GM23338 (cell line): ENCODE measurements around the gene RAB3GAP2. TPM values are rescaled to one million over a fixed set of nuclear protein-coding genes. Genes with fewer than 3 reads are reported as not detected.

Source experiments
- ATAC-seq: fragments of 200-7000 bp; cut with Tn5 transposase; 3 replicates; pipeline ENCODE4 v1.9.1; 2020
- DNase-seq: peaks from one replicate; pipeline ENCODE4 v3.0.0-alpha.2; 2015; ENCODE audit warnings: low spot score
- H2AFZ ChIP-seq: fragments of 200-600 bp; sonication (generic); 2 replicates; pipeline ENCODE4 v1.8.0; 2016; ENCODE audit warnings: antibody characterized with exemption, mild to moderate bottlenecking, moderate library complexity
- H3F3A ChIP-seq: fragments of 200-600 bp; sonication (generic); replicated peaks from 2 replicates; pipeline ENCODE4 v1.8.0; 2017; ENCODE audit warnings: antibody characterized with exemption, mixed run types, low read depth
- H3K27ac ChIP-seq: fragments of 200-600 bp; sonication (generic); 2 replicates; pipeline ENCODE4 v1.6.1; 2016; ENCODE audit warnings: low read depth
- H3K27me3 ChIP-seq: fragments of 200-600 bp; sonication (generic); 2 replicates; pipeline ENCODE4 v1.8.0; 2016; ENCODE audit warnings: mild to moderate bottlenecking, mixed run types, moderate library complexity; ENCODE audit not compliant: insufficient read depth
- H3K36me3 ChIP-seq: fragments of 200-600 bp; sonication (generic); 2 replicates; pipeline ENCODE4 v1.8.0; 2016; ENCODE audit warnings: mild to moderate bottlenecking; ENCODE audit not compliant: insufficient read depth
- H3K4me1 ChIP-seq: fragments of 200-600 bp; sonication (generic); 2 replicates; pipeline ENCODE4 v1.8.0; 2016; ENCODE audit warnings: mild to moderate bottlenecking, moderate library complexity; ENCODE audit not compliant: insufficient read depth
- H3K4me2 ChIP-seq: fragments of 200-600 bp; sonication (generic); 2 replicates; pipeline ENCODE4 v1.7.1; 2017; ENCODE audit warnings: mixed run types
- H3K4me3 ChIP-seq: fragments of 200-600 bp; sonication (generic); 2 replicates; pipeline ENCODE4 v1.6.1; 2016; ENCODE audit warnings: mixed run types
- H3K79me2 ChIP-seq: fragments of 200-600 bp; sonication (generic); replicated peaks from 2 replicates; pipeline ENCODE4 v1.8.0; 2017; ENCODE audit warnings: mild to moderate bottlenecking; ENCODE audit not compliant: insufficient read depth
- H3K9me2 ChIP-seq: fragments of 200-600 bp; sonication (generic); 2 replicates; pipeline ENCODE4 v1.8.0; 2017; ENCODE audit not compliant: insufficient read depth
- H4K20me1 ChIP-seq: fragments of 200-600 bp; sonication (generic); replicated peaks from 2 replicates; pipeline ENCODE4 v1.8.0; 2017; ENCODE audit warnings: mild to moderate bottlenecking; ENCODE audit not compliant: insufficient read depth
- H3K27ac Mint-ChIP-seq: 2 replicates; pipeline ENCODE4 v1.8.0; 2020; ENCODE audit warnings: inconsistent platforms, mild to moderate bottlenecking, moderate library complexity, mixed read lengths
- H3K27me3 Mint-ChIP-seq: 3 replicates; pipeline ENCODE4 v1.8.0; 2022; ENCODE audit warnings: low read depth, mild to moderate bottlenecking, moderate library complexity, mixed read lengths, inconsistent platforms; ENCODE audit not compliant: insufficient read depth, poor library complexity
- H3K36me3 Mint-ChIP-seq: 3 replicates; pipeline ENCODE4 v1.8.0; 2021; ENCODE audit warnings: low read depth, mild to moderate bottlenecking, inconsistent platforms, moderate library complexity, mixed read lengths
- H3K4me1 Mint-ChIP-seq: 3 replicates; pipeline ENCODE4 v1.8.0; 2020; ENCODE audit warnings: mild to moderate bottlenecking, inconsistent platforms, mixed read lengths
- H3K4me3 Mint-ChIP-seq: 3 replicates; pipeline ENCODE4 v1.8.0; 2021; ENCODE audit warnings: moderate library complexity, mild to moderate bottlenecking, inconsistent platforms, mixed read lengths
- H3K9me3 Mint-ChIP-seq: 3 replicates; pipeline ENCODE4 v1.8.0; 2020; ENCODE audit warnings: moderate library complexity, mild to moderate bottlenecking, inconsistent platforms, mixed read lengths
- CTCF ChIP-seq, 2 experiments: fragments of 200-600 bp in 1 of 2; sonication (generic) in 1 of 2; conservative IDR thresholded peaks; 2 replicates each; pipeline versions ENCODE4 v1.5.1 to v1.6.1; 2016 to 2017; ENCODE audit warnings: antibody characterized with exemption in 2 of 2, low read depth in 2 of 2, mild to moderate bottlenecking in 2 of 2, moderate library complexity in 1 of 2
- EZH2 ChIP-seq: fragments of 200-600 bp; sonication (generic); IDR thresholded peaks from one replicate; pipeline ENCODE4 v1.8.0; 2017; ENCODE audit warnings: antibody characterized with exemption, mild to moderate bottlenecking, low read depth; ENCODE audit not compliant: unreplicated experiment
- EZH2phosphoT487 ChIP-seq: fragments of 200-600 bp; sonication (generic); IDR thresholded peaks from one replicate; pipeline ENCODE4 v1.8.1; 2018; ENCODE audit warnings: antibody characterized with exemption; ENCODE audit not compliant: unreplicated experiment
- STAT1 ChIP-seq: IDR thresholded peaks from one replicate; pipeline ENCODE4 v1.6.1; 2016; ENCODE audit warnings: antibody characterized with exemption; ENCODE audit not compliant: unreplicated experiment
- ZNF462 ChIP-seq: fragments of 250-450 bp; sonication (Bioruptor Pico); IDR thresholded peaks from 2 replicates; pipeline ENCODE4 v1.5.0; 2020; ENCODE audit warnings: mild to moderate bottlenecking, moderate library complexity
- polyA plus RNA-seq: library from polyadenylated mRNA; unstranded; fragments of >200 nt; fragmentation: Nextera tagmentation; extraction: Ambion mirVana; gene quantifications from 2 replicates; pipeline ENCODE4 v1.2.1, GENCODE V29; 2016
- total RNA-seq: library from RNA; depleted of rRNA; stranded (reverse); fragments of >200 nt; shearing (Covaris generic); gene quantifications from 2 replicates; pipeline ENCODE4 v1.2.3, GENCODE V29; 2014

RAB3GAP2 gene
- total and polyA plus RNA-seq, 2 experiments from 2014 or later, result 19.4 to 44.6 TPM

- TF ChIP-seq ZNF462 (CRISPR knock-in tag) (no peak), STAT1 (no peak), EZH2 (no peak), CTCF (conservative IDR thresholded peaks at IDR 0.05; ENCODE audit: low read depth in 2 of 2) (no peak)
These were observed 44.9 kb upstream of the RAB3GAP2 start (continued) for GRCh38 chr1:220317161-220317560.

GRCh38 chr1:220316305-220316704, 44.1 kb upstream of the RAB3GAP2 start:
- Histone ChIP-seq H4K20me1 (no peaks in the 10 kb centered on the region), H3K36me3 (no peaks in the 10 kb centered on the region), H3K27me3 (no peaks in the 10 kb centered on the region), H3K4me3 (no peak overlapping the region), H2AFZ (no peak overlapping the region), H3K27ac (no peak overlapping the region), H3K4me1 (no peaks in the 10 kb centered on the region), H3K9me2 (peaks cover 23% of the 10 kb centered on the region), H3F3A (no peaks in the 10 kb centered on the region), H3K79me2 (no peaks in the 10 kb centered on the region), H3K4me2 (no peak overlapping the region)
- H3K4me3 Mint-ChIP-seq, result no peak overlapping the region
- H3K4me1 Mint-ChIP-seq, result peaks cover 5% of the 10 kb centered on the region; the same call in 1 of the 3 replicates
- no peak for ATAC-seq
- no peak for DNase-seq
- peaks cover 2% of the 10 kb centered on the region for H3K27me3 Mint-ChIP-seq
- peaks cover 2% of the 10 kb centered on the region; the same call in 1 of the 3 replicates for H3K9me3 Mint-ChIP-seq
- no peak overlapping the region for H3K27ac Mint-ChIP-seq
- H3K36me3 Mint-ChIP-seq, result no peaks in the 10 kb centered on the region
- TF ChIP-seq EZH2phosphoT487 (no peak), CTCF (conservative IDR thresholded peaks at IDR 0.05; ENCODE audit: low read depth in 2 of 2) (no peak), ZNF462 (CRISPR knock-in tag) (no peak)
